ENCODE results near the gene PUS7L. TPM values are rescaled to one million over a fixed set of nuclear protein-coding genes. Genes with fewer than 3 reads are reported as not detected.
"Not testable (repeated sequence)": the region's sequence is repeated elsewhere in the genome, so short reads cannot be mapped to it uniquely, and the experiment has no call there.

Gene PUS7L
- total RNA-seq, 1 donor from 2014 or later, result 5.5 TPM

DNA sequence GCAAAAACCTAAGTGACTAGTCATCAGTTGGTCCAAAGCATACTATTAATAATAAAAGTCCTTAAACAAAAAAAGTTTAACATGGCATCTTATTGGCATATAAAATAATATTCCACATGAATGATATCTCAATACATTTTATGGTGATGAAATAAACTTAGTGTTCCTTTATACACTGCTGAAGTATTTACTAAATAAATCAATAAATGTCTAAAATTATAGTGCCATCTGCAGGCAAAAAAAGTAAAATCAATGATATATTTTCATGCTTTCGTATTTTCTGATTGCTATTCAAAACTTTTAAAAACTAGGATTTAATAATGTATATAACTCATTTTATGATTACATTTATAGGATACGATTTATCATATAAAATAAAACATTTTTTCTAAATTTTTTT, 30.5 kb downstream of the PUS7L start:
- H3K9me3 Mint-ChIP-seq (ENCODE audit: unreplicated experiment), result peaks cover 3% of the 10 kb centered on the region
- H3K36me3 Mint-ChIP-seq (ENCODE audit: unreplicated experiment), result no peaks in the 10 kb centered on the region
- no peak overlapping the region for H3K4me3 Mint-ChIP-seq (ENCODE audit: unreplicated experiment)
- peaks cover 12% of the 10 kb centered on the region for H3K27me3 Mint-ChIP-seq (ENCODE audit: unreplicated experiment)
- no peak for DNase-seq (ENCODE audit: extremely low spot score, unreplicated experiment)
- H3K27ac Mint-ChIP-seq (ENCODE audit: unreplicated experiment), result no peak overlapping the region
- TF ChIP-seq CTCF (IDR thresholded peaks at IDR 0.05), result peak; percentile 51
- H3K4me1 Mint-ChIP-seq (ENCODE audit: unreplicated experiment), result no peaks in the 10 kb centered on the region

GRCh38 chr12:43723134-43723533, 35.5 kb downstream of the PUS7L start:
- H3K4me3 Mint-ChIP-seq (ENCODE audit: unreplicated experiment), result no peak overlapping the region
- no peaks in the 10 kb centered on the region for H3K36me3 Mint-ChIP-seq (ENCODE audit: unreplicated experiment)

GRCh38 chr12:43722621-43723020, 36.0 kb downstream of the PUS7L start:
- peaks cover 3% of the 10 kb centered on the region for H3K9me3 Mint-ChIP-seq (ENCODE audit: unreplicated experiment)

More at GRCh38 chr12:43723134-43723533, 35.5 kb downstream of the PUS7L start:
- H3K27me3 Mint-ChIP-seq (ENCODE audit: unreplicated experiment), result peaks cover 3% of the 10 kb centered on the region
- no peak overlapping the region for H3K27ac Mint-ChIP-seq (ENCODE audit: unreplicated experiment)
- peaks cover 3% of the 10 kb centered on the region for H3K9me3 Mint-ChIP-seq (ENCODE audit: unreplicated experiment)
- no peak for DNase-seq (ENCODE audit: extremely low spot score, unreplicated experiment)
- TF ChIP-seq CTCF (IDR thresholded peaks at IDR 0.05), result no peak
- no peaks in the 10 kb centered on the region for H3K4me1 Mint-ChIP-seq (ENCODE audit: unreplicated experiment)

GRCh38 chr12:43711348-43711747, 47.2 kb downstream of the PUS7L start:
- H3K4me3 Mint-ChIP-seq (ENCODE audit: unreplicated experiment), result no peak overlapping the region
- peaks cover 9% of the 10 kb centered on the region for H3K27me3 Mint-ChIP-seq (ENCODE audit: unreplicated experiment)
- H3K36me3 Mint-ChIP-seq (ENCODE audit: unreplicated experiment), result no peaks in the 10 kb centered on the region
- no peaks in the 10 kb centered on the region for H3K4me1 Mint-ChIP-seq (ENCODE audit: unreplicated experiment)
- H3K27ac Mint-ChIP-seq (ENCODE audit: unreplicated experiment), result no peak overlapping the region
- TF ChIP-seq CTCF (IDR thresholded peaks at IDR 0.05), result no peak
- no peak for DNase-seq (ENCODE audit: extremely low spot score, unreplicated experiment)
- peaks cover 10% of the 10 kb centered on the region for H3K9me3 Mint-ChIP-seq (ENCODE audit: unreplicated experiment)

More at GRCh38 chr12:43722621-43723020, 36.0 kb downstream of the PUS7L start:
- Mint-ChIP-seq H3K27ac (ENCODE audit: unreplicated experiment) (no peak overlapping the region), H3K4me3 (ENCODE audit: unreplicated experiment) (no peak overlapping the region), H3K27me3 (ENCODE audit: unreplicated experiment) (peaks cover 3% of the 10 kb centered on the region), H3K4me1 (ENCODE audit: unreplicated experiment) (no peaks in the 10 kb centered on the region), H3K36me3 (ENCODE audit: unreplicated experiment) (no peaks in the 10 kb centered on the region)
- no peak for TF ChIP-seq CTCF (IDR thresholded peaks at IDR 0.05)
- DNase-seq (ENCODE audit: extremely low spot score, unreplicated experiment), result no peak

DNA sequence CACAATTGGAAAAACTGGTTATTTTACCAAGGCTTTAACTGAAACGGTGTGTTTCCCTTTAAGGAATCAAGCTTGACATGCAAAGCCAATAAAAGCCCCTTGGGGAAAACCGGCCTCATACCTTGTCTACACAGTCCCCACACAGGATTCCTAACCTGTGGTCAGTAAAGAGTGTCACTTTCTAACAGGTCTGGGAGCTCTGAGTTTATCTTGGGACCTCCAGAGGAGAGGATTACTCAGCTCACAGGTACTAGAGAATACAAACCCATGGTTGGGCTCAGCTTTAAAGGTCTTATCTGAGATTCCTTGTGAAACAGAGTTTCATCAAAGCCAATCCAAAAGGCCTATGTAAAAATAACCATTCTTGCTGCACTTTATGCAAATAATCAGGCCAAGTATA, 54.8 kb downstream of the PUS7L start:
- not testable (repeated sequence) for H3K27ac Mint-ChIP-seq (ENCODE audit: unreplicated experiment); DNase-seq (ENCODE audit: extremely low spot score, unreplicated experiment); H3K27me3 Mint-ChIP-seq (ENCODE audit: unreplicated experiment); H3K9me3 Mint-ChIP-seq (ENCODE audit: unreplicated experiment); H3K4me1 Mint-ChIP-seq (ENCODE audit: unreplicated experiment); H3K36me3 Mint-ChIP-seq (ENCODE audit: unreplicated experiment); H3K4me3 Mint-ChIP-seq (ENCODE audit: unreplicated experiment)

DNA sequence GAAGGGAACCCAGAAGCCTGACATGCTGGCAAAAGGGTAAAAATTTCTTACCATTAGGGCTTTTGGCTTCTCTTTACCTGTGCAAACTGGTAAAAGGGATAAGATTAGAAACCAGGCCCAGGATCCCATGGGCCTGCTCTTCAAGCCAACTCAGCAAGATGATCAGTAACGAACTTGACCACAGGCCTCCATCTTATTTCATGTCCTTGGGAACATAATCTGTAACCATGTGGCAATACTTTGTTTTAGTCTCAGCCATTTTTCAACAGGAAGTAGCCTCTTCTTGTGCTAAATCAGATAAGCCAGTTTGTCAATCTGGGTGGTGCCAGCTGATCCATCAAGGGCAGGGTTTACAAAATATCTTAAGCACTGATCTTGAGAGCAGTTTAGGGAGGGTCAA, 57.4 kb downstream of the PUS7L start:
- not testable (repeated sequence) for H3K4me1 Mint-ChIP-seq (ENCODE audit: unreplicated experiment); H3K36me3 Mint-ChIP-seq (ENCODE audit: unreplicated experiment); H3K27me3 Mint-ChIP-seq (ENCODE audit: unreplicated experiment); H3K4me3 Mint-ChIP-seq (ENCODE audit: unreplicated experiment); H3K9me3 Mint-ChIP-seq (ENCODE audit: unreplicated experiment); DNase-seq (ENCODE audit: extremely low spot score, unreplicated experiment); H3K27ac Mint-ChIP-seq (ENCODE audit: unreplicated experiment)
